PFSK-1 (cell line): ENCODE measurements around the gene SPAG6.

Source experiments
- FOXP2 ChIP-seq: optimal IDR thresholded peaks from 2 replicates; pipeline ENCODE3; 2011; ENCODE audit warnings: borderline replicate concordance, control low read depth, inconsistent platforms; ENCODE audit not compliant: insufficient read depth; ENCODE audit errors: extremely low read length, extremely low read depth
- POLR2AphosphoS5 ChIP-seq: IDR thresholded peaks from 2 replicates; pipeline ENCODE4 v1.6.1; 2012; ENCODE audit warnings: low read depth, mild to moderate bottlenecking, control low read depth, low read length, moderate library complexity
- REST ChIP-seq, 2 experiments: IDR thresholded peaks; 2 replicates each; pipeline versions ENCODE4 v1.6.1 to v1.8.0; 2011 to 2012; ENCODE audit warnings: low read depth in 2 of 2, low read length in 2 of 2, control low read depth in 1 of 2, inconsistent platforms in 1 of 2, mild to moderate bottlenecking in 1 of 2, moderate library complexity in 1 of 2; ENCODE audit not compliant: insufficient read depth in 1 of 2
- SIN3A ChIP-seq: IDR thresholded peaks from 2 replicates; pipeline ENCODE4 v1.6.1; 2012; ENCODE audit warnings: mild to moderate bottlenecking, low read length, moderate library complexity, borderline replicate concordance; ENCODE audit not compliant: insufficient read depth
- TAF1 ChIP-seq: IDR thresholded peaks from 2 replicates; pipeline ENCODE4 v1.6.1; 2012; ENCODE audit warnings: low read length, control low read depth, borderline replicate concordance; ENCODE audit not compliant: insufficient read depth

GRCh38 chr10:22305721-22306120 lies 39.6 kb upstream of the SPAG6 start:
- TF ChIP-seq SIN3A (no peak), REST (IDR thresholded peaks at IDR 0.05; ENCODE audit: insufficient read depth in 1 of 2, low read depth in 2 of 2, low read length in 2 of 2) (no peak), POLR2AphosphoS5 (no peak), TAF1 (no peak), FOXP2 (no peak)
